CD4-positive, alpha-beta T cell (primary cell): ENCODE data around the gene MT1M. TPM values are rescaled to one million over a fixed set of nuclear protein-coding genes. Genes with fewer than 3 reads are reported as not detected.

Experiments used
- ATAC-seq: fragments of 200-7000 bp; cut with Tn5 transposase; one replicate; pipeline ENCODE4 v1.10.0; 2022; ENCODE audit warnings: mild to moderate bottlenecking; ENCODE audit not compliant: poor library complexity
- CTCF ChIA-PET: fragments of 350-600 bp; sonication (Branson Sonifier 250); formaldehyde crosslinking; loops from one replicate; lab custom pipeline; 2021; ENCODE audit warnings: antibody characterized with exemption, inconsistent platforms; lab: Charles Lee
- POLR2A ChIA-PET: fragments of 350-600 bp; sonication (Branson Sonifier 250); formaldehyde crosslinking; loops from one replicate; lab custom pipeline; 2021; ENCODE audit warnings: antibody characterized with exemption, inconsistent platforms; lab: Charles Lee
- DNase-seq, 14 experiments: peaks; one replicate each; pipeline ENCODE4 v3.0.0-alpha.2; 2013 to 2020; ENCODE audit warnings: mixed read lengths in 2 of 14
- H3K27ac ChIP-seq, 2 donors: one replicate each; pipeline versions ENCODE4 v1.5.1 to v1.7.0; 2013; ENCODE audit warnings: low read length in 2 of 2, low read depth in 1 of 2, mild to moderate bottlenecking in 1 of 2
- H3K27me3 ChIP-seq, 2 experiments: 1 replicate in 1 of 2; 2 replicates in 1 of 2; pipeline versions ENCODE4 v1.6.1 to v1.7.0; 2013; ENCODE audit warnings: low read length in 2 of 2, control low read depth in 1 of 2, mild to moderate bottlenecking in 1 of 2, moderate library complexity in 1 of 2; ENCODE audit not compliant: insufficient read depth in 2 of 2, control insufficient read depth in 1 of 2
- H3K36me3 ChIP-seq: one replicate; pipeline ENCODE4 v1.6.1; 2013; ENCODE audit warnings: low read length, control low read depth; ENCODE audit not compliant: insufficient read depth
- H3K4me1 ChIP-seq: one replicate; pipeline ENCODE4 v1.6.1; 2013; ENCODE audit warnings: low read length, control low read depth; ENCODE audit not compliant: insufficient read depth
- H3K4me3 ChIP-seq: one replicate; pipeline ENCODE4 v1.5.1; 2013; ENCODE audit warnings: mild to moderate bottlenecking, low read length, moderate library complexity
- H3K9me3 ChIP-seq, 2 experiments: 1 replicate in 1 of 2; 2 replicates in 1 of 2; pipeline versions ENCODE4 v1.6.1 to v1.7.0; 2013; ENCODE audit warnings: low read length in 2 of 2, mild to moderate bottlenecking in 2 of 2, control low read depth in 1 of 2, moderate library complexity in 1 of 2; ENCODE audit not compliant: control insufficient read depth in 1 of 2, insufficient read depth in 1 of 2
- H3K27ac Mint-ChIP-seq: one replicate; pipeline ENCODE4 v1.8.0; 2020; ENCODE audit warnings: mixed read lengths
- H3K27me3 Mint-ChIP-seq: one replicate; pipeline ENCODE4 v1.8.0; 2021; ENCODE audit warnings: mixed read lengths
- H3K36me3 Mint-ChIP-seq: one replicate; pipeline ENCODE4 v1.8.0; 2021; ENCODE audit warnings: low read depth, mixed read lengths
- H3K4me1 Mint-ChIP-seq: one replicate; pipeline ENCODE4 v1.8.0; 2021; ENCODE audit warnings: low read depth, mixed read lengths
- H3K4me3 Mint-ChIP-seq: one replicate; pipeline ENCODE4 v1.8.0; 2020; ENCODE audit warnings: mild to moderate bottlenecking, mixed read lengths
- H3K9me3 Mint-ChIP-seq: one replicate; pipeline ENCODE4 v1.8.0; 2020; ENCODE audit warnings: mixed read lengths
- CTCF ChIP-seq: fragments of 200-600 bp; IDR thresholded peaks from one replicate; pipeline ENCODE4 v1.8.0; 2022; ENCODE audit warnings: antibody characterized with exemption, mild to moderate bottlenecking
- intact Hi-C, 2 experiments: fragments of 100-400 bp; cut with DNase I in 1 of 2; cut with micrococcal nuclease in 1 of 2; formaldehyde crosslinking; loops; one replicate each; pipeline versions ENCODE4 v1.15.1 to v1.9.0; 2023 to 2025; cut with DNase I, micrococcal nuclease
- total RNA-seq, 174 experiments: library from RNA in 2 of 174; stranded (reverse) in 2 of 174; gene quantifications; one replicate each; pipeline ENCODE4 v1.2.3 and lab custom pipeline; 2021 to 2026

The MT1M gene
- total RNA-seq, 2 experiments from 2014 or later: not detected

- peaks cover 48% of the 10 kb centered on the region for H3K27me3 Mint-ChIP-seq
- no peak for ATAC-seq
- H3K9me3 ChIP-seq: peaks cover 0 to 5% of the 10 kb centered on the region in 2 experiments
- no peak overlapping the region for H3K4me3 Mint-ChIP-seq
- peaks cover 5 to 18% of the 10 kb centered on the region in 2 experiments for H3K27me3 ChIP-seq
- DNase-seq: no peak
- TF ChIP-seq CTCF: no peak
- CTCF ChIA-PET: no interaction called here
- no peaks in the 10 kb centered on the region for H3K9me3 Mint-ChIP-seq
- no peaks in the 10 kb centered on the region for H3K36me3 Mint-ChIP-seq
- H3K4me1 ChIP-seq: no peaks in the 10 kb centered on the region
- no peaks in the 10 kb centered on the region for H3K4me1 Mint-ChIP-seq
- H3K27ac ChIP-seq: no peak overlapping the region
- no peak overlapping the region for H3K4me3 ChIP-seq
- POLR2A ChIA-PET: no interaction called here
- no peaks in the 10 kb centered on the region for H3K36me3 ChIP-seq
- no peak overlapping the region for H3K27ac Mint-ChIP-seq
- intact Hi-C loops: no loop called here
These were observed 17.4 kb downstream of the MT1M start for GRCh38 chr16:56649820-56650219.

- Histone ChIP-seq H3K27me3 (peaks cover 5 to 18% of the 10 kb centered on the region in 2 experiments), H3K4me3 (no peak within 1 kb of the TSS), H3K36me3 (no peaks in the 10 kb centered on the region), H3K27ac (no peak within 1 kb of the TSS), H3K9me3 (peaks cover 0 to 5% of the 10 kb centered on the region in 2 experiments), H3K4me1 (no peaks in the 10 kb centered on the region)
- no peak for ATAC-seq
- no peak for TF ChIP-seq CTCF
- no peaks in the 10 kb centered on the region for H3K9me3 Mint-ChIP-seq
- H3K36me3 Mint-ChIP-seq: no peaks in the 10 kb centered on the region
- no peak within 1 kb of the TSS for H3K27ac Mint-ChIP-seq
- no peaks in the 10 kb centered on the region for H3K4me1 Mint-ChIP-seq
- CTCF ChIA-PET: no interaction called here
- intact Hi-C loops: no loop called here
- DNase-seq: no peak
- peaks cover 48% of the 10 kb centered on the region for H3K27me3 Mint-ChIP-seq
- POLR2A ChIA-PET: no interaction called here
- no peak within 1 kb of the TSS for H3K4me3 Mint-ChIP-seq
These were observed 19.1 kb downstream of the MT1M start, which contains the start of gene MT1B for GRCh38 chr16:56651586-56651985. Gene MT1B, plus strand, starts transcription at chr16:56651886. Its CDS starts 68 bp downstream, at chr16:56651954.

- intact Hi-C loops: no loop called here
- no peak for DNase-seq
- TF ChIP-seq CTCF: no peak
- Mint-ChIP-seq H3K9me3 (no peaks in the 10 kb centered on the region), H3K36me3 (no peaks in the 10 kb centered on the region), H3K4me3 (no peak overlapping the region), H3K27me3 (peaks cover 40% of the 10 kb centered on the region), H3K4me1 (no peaks in the 10 kb centered on the region), H3K27ac (no peak overlapping the region)
- CTCF ChIA-PET: no interaction called here
- peaks cover 4 to 18% of the 10 kb centered on the region in 2 experiments for H3K27me3 ChIP-seq
- H3K9me3 ChIP-seq: peaks cover 0 to 4% of the 10 kb centered on the region in 2 experiments
- POLR2A ChIA-PET: no interaction called here
- ATAC-seq: no peak
- H3K36me3 ChIP-seq: no peaks in the 10 kb centered on the region
- H3K4me3 ChIP-seq: no peak overlapping the region
- H3K4me1 ChIP-seq: peaks cover 5% of the 10 kb centered on the region
- no peak overlapping the region for H3K27ac ChIP-seq
These were observed 20.1 kb downstream of the MT1M start for GRCh38 chr16:56652600-56652999.
